ENCODE results near the gene ZFAND3. TPM values are rescaled to one million over a fixed set of nuclear protein-coding genes. Genes with fewer than 3 reads are reported as not detected.

Gene ZFAND3
- total RNA-seq, 2 experiments from 2014 or later = 8.3 to 33.8 TPM

GRCh38 chr6:37816599-37817375, 2.7 kb upstream of the ZFAND3 start:
- H3K79me2 ChIP-seq (ENCODE audit: insufficient read depth, low read depth, low read length) = peaks cover 21% of the 10 kb centered on the region
- no peak overlapping the region for H2AFZ ChIP-seq (ENCODE audit: low read length)
- no peak overlapping the region for H3K27ac ChIP-seq (ENCODE audit: low read depth, low read length, poor library complexity, severe bottlenecking)
- H3K9me2 ChIP-seq (ENCODE audit: insufficient read depth, low read length) = no peaks in the 10 kb centered on the region
- BruUV-seq (replicated peaks) = no TSS peak
- TF ChIP-seq EZH2phosphoT487 (IDR thresholded peaks at IDR 0.05; ENCODE audit: borderline replicate concordance, low read depth, low read length) = no peak
- TF ChIP-seq, protein P1, sequence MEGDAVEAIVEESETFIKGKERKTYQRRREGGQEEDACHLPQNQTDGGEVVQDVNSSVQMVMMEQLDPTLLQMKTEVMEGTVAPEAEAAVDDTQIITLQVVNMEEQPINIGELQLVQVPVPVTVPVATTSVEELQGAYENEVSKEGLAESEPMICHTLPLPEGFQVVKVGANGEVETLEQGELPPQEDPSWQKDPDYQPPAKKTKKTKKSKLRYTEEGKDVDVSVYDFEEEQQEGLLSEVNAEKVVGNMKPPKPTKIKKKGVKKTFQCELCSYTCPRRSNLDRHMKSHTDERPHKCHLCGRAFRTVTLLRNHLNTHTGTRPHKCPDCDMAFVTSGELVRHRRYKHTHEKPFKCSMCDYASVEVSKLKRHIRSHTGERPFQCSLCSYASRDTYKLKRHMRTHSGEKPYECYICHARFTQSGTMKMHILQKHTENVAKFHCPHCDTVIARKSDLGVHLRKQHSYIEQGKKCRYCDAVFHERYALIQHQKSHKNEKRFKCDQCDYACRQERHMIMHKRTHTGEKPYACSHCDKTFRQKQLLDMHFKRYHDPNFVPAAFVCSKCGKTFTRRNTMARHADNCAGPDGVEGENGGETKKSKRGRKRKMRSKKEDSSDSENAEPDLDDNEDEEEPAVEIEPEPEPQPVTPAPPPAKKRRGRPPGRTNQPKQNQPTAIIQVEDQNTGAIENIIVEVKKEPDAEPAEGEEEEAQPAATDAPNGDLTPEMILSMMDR (conservative IDR thresholded peaks at IDR 0.05; ENCODE audit: low read length) = no peak
- H3K36me3 ChIP-seq (ENCODE audit: insufficient read depth, low read length) = no peaks in the 10 kb centered on the region
- H3K4me2 ChIP-seq (ENCODE audit: low read length) = no peak overlapping the region
- no peak for DNase-seq (ENCODE audit: low spot score)
- H3K4me1 ChIP-seq (ENCODE audit: insufficient read depth, low read length, poor library complexity, severe bottlenecking) = peaks cover 18% of the 10 kb centered on the region
- no peaks in the 10 kb centered on the region for H3K9me3 ChIP-seq (ENCODE audit: low read length)
- H4K20me1 ChIP-seq (ENCODE audit: insufficient read depth, low read length) = peaks cover 13% of the 10 kb centered on the region; the same call in 1 of the 2 replicates
- H3K4me3 ChIP-seq (ENCODE audit: low read depth, low read length, poor library complexity, severe bottlenecking) = no peak overlapping the region
- CTCF ChIA-PET (ENCODE audit: unreplicated experiment) = no interaction called here
- intact Hi-C loops (cut with micrococcal nuclease; ENCODE audit: unreplicated experiment) = no loop called here
- POLR2A ChIA-PET = interaction anchor here (0.6 kb wide), 1 partner anchor 213 kb away, joined by 4 read pairs; no protein-coding TSS in a partner anchor

DNA sequence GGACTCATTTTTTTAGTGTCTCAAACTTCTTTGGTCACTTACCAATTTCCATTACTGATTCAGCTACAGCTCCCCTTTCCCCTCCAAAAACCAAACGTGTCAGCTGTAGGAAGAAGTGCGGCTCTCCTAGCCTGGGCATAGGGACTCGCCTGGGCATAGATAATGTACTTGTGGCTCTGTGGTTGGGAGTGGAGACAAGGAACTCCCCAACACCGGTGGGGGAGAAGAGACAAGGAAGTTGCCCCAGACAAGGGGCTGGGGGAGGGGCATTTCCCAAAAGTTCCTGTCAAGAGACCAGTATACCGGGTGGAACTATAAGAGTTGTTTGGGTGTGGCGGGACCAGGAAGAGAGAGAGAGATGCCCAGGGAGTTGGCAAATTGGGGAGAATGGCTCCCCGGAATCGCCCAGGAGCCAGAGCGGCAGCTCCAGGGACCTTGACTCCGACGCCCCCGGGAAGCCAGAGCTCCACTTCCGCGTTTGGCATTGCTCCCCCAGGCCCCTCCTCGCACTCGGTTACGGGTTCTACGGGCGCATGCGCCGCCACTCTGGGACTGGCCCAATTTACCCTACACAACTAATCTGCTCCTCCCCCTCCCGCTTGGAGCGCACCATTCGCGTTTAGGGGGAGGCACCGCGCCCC, 871 bp upstream of the ZFAND3 start:
- H3K79me2 ChIP-seq (ENCODE audit: insufficient read depth, low read depth, low read length) = peaks cover 33% of the 10 kb centered on the region
- H4K20me1 ChIP-seq (ENCODE audit: insufficient read depth, low read length) = peaks cover 18% of the 10 kb centered on the region; the same call in 1 of the 2 replicates
- H3K9me3 ChIP-seq (ENCODE audit: low read length) = no peaks in the 10 kb centered on the region
- TF ChIP-seq EZH2phosphoT487 (IDR thresholded peaks at IDR 0.05; ENCODE audit: borderline replicate concordance, low read depth, low read length) = no peak
- TF ChIP-seq, protein P1 (conservative IDR thresholded peaks at IDR 0.05; ENCODE audit: low read length) = no peak
- TSS peak; percentile 95 for BruUV-seq (replicated peaks)
- peak overlapping the region; percentile 63 for H3K27ac ChIP-seq (ENCODE audit: low read depth, low read length, poor library complexity, severe bottlenecking)
- no peaks in the 10 kb centered on the region for H3K9me2 ChIP-seq (ENCODE audit: insufficient read depth, low read length)
- CTCF ChIA-PET (ENCODE audit: unreplicated experiment) = interaction anchor here (0.6 to 0.7 kb wide), 2 partner anchors 662 to 859 kb away, joined by 3 to 4 read pairs; no protein-coding TSS in a partner anchor
- DNase-seq (ENCODE audit: low spot score) = peak; percentile 98
- H3K36me3 ChIP-seq (ENCODE audit: insufficient read depth, low read length) = no peaks in the 10 kb centered on the region
- POLR2A ChIA-PET = interaction anchor here (0.6 to 1.6 kb wide), 7 partner anchors 8 to 815 kb away, joined by 3 to 11 read pairs (median 3); no protein-coding TSS in a partner anchor
- H3K4me2 ChIP-seq (ENCODE audit: low read length) = peak overlapping the region; percentile 93
- H3K4me3 ChIP-seq (ENCODE audit: low read depth, low read length, poor library complexity, severe bottlenecking) = peak overlapping the region; percentile 84
- H3K4me1 ChIP-seq (ENCODE audit: insufficient read depth, low read length, poor library complexity, severe bottlenecking) = peaks cover 18% of the 10 kb centered on the region
- intact Hi-C loops (cut with micrococcal nuclease; ENCODE audit: unreplicated experiment) = no loop called here
- H2AFZ ChIP-seq (ENCODE audit: low read length) = peak overlapping the region; percentile 92

Data from OCI-LY7 (cell line).